Tongue (tissue), 2 donors: ENCODE results near the gene HMGA1. TPM values are rescaled to one million over a fixed set of nuclear protein-coding genes. Genes with fewer than 3 reads are reported as not detected.

Experiments
- DNase-seq: peaks from one replicate; pipeline ENCODE4 v3.0.0-alpha.2; 2015
- total RNA-seq: library from RNA; depleted of rRNA; stranded (reverse); fragments of >200 nt; gene quantifications from one replicate; pipeline ENCODE4 v1.2.3, GENCODE V29; 2014

The HMGA1 gene
- total RNA-seq, 1 donor from 2014 or later, result 30.4 TPM

- peak; percentile 94 for DNase-seq
Measured at GRCh38 chr6:34223956-34224940, 12.4 kb upstream of the HMGA1 start.

GRCh38 chr6:34225551-34225950 lies 11.1 kb upstream of the HMGA1 start:
- DNase-seq, result no peak

DNA sequence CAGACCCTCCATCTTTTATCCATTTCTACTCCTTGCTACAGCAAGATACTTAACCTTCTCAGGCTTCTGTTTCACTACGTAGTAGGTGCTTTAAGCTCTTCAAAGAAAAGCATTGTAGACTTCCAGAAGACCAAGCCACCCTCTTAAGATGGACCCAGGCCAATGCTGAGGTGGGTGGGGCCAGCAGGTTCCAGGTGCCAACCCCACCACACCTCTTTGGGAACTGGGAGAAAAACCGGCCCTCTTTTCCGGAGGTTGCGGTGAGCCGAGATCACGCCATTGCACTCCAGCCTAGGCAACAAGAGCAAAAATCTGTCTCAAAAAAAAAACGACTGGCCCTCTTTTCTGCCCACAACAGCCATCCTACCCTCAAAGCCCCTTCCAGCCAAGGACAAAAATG lies 10.6 kb upstream of the HMGA1 start:
- no peak for DNase-seq

- DNase-seq, result no peak
Measured at GRCh38 chr6:34226731-34227586, 9.7 kb upstream of the HMGA1 start.

- no peak for DNase-seq
Measured at GRCh38 chr6:34227761-34228421, 8.8 kb upstream of the HMGA1 start.

GRCh38 chr6:34229877-34230276 lies 6.8 kb upstream of the HMGA1 start:
- DNase-seq, result no peak

GRCh38 chr6:34230653-34231371 lies 5.9 kb upstream of the HMGA1 start:
- DNase-seq, result no peak

DNA sequence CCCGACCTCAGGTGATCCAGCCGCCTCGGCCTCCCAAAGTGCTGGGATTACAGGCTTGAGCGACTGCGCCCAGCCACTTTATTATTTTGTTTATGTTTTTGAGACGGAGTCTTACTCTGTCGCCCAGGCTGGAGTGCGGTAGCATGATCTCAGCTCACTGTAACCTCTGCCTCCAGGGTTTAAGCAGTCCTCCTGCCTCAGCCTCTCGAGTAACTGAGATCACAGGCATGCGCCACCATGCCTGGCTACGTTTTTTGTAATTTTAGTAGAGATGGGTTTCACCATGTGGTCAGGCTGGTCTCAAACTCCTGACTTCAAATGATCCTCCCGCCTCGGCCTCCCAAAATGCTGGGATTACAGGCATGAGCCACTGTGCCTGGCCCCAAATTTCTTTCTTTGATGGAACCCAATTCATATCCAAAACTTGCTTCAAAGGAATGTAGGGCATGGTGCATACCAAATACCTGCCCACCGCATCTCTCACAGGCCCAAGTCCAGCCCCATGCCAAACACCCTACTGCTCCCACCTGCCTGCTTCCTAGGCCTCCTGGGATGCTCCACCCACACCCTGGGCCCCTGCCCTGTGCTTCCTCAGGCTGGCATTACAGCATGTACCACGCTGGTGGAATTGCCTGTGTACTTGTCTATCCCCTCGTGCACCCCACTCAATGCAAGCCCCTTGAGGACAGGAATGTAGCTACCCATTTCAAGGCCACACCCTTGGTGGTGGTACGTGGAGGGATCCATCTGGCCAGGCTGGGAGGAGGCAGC lies 4.9 kb upstream of the HMGA1 start:
- DNase-seq, result no peak

DNA sequence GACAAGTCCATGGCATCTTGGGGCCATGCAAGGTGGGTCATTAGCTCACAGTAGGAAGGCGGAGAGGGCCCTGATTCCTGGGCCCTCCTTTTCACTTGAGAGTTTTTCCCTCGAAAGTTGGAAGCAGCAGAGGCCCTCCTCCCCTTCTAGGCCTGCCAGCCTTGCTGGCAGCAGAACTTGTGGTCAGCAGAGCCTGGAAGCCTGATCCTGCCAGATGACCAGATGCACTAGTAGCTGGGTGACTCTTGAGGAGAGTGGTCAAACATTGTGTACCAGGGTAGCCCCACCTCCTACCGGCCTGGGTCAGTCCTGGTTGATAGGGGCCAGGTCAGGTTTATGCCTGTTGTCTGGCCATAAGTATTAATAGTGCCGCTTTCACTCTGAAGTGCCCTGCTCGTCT lies 3.8 kb upstream of the HMGA1 start:
- DNase-seq, result no peak

GRCh38 chr6:34233867-34234266 lies 2.8 kb upstream of the HMGA1 start:
- DNase-seq, result no peak

GRCh38 chr6:34234667-34235306 lies 1.9 kb upstream of the HMGA1 start:
- peak; percentile 9 for DNase-seq

DNA sequence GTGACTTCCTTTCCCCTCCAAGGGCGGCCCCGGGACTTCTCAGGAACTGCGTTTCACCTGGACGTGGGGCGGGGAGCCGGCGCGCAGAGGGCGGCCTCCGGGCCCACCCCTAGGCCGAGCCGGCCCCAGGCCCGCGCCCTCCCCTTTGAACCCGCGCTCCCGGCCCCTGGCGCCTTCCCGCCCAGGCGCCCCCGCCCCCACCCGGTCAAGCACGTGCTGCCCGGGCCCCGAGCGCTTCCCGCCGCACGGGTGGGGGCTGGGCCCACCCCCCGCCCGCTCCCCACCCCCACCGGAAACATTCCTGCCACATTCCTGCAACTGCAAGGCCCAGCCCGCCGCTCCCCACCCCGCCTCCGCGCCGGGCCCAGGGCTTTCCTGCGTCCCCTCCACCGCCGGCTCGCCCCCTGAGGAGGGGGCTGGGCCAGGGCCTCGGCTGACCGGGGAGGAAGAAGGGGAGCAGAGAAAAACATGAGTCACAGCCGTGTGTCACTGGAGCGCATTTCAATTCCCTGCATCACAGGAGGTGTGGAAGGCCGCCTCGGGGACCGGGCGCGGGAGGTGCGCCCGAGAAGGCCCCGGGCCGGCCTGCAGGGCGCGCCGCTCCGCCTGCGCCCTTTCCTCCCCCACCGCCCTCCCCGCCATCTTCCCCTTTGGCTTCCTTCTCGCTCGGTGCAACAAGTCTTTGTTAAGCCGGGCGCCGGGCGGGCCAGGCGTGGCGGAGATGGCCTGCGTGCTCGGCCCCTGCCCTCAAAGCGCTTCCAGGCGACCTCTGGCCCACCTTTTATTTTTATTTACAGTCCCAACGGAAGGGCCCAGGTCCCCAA lies 1.2 kb upstream of the HMGA1 start:
- peak; percentile 52 for DNase-seq

DNA sequence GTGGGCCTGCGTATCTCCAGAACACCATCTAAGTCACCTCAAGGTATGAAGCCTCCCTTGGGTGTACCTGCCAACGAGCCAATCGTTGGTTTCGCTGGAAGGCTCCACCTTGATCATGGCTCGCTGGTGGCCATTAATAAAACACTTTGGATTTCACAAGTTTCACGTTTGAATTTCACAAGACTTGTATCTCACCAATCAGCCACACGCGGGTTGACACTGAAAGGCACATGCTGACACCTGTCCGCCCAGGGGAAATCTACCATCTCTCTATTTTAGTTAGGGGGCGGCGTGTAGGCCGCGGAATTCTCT lies 586 bp upstream of the HMGA1 start:
- peak; percentile 45 for DNase-seq

- peak; percentile 38 for DNase-seq
Measured at GRCh38 chr6:34237316-34237721, 646 bp downstream of the HMGA1 start.

DNA sequence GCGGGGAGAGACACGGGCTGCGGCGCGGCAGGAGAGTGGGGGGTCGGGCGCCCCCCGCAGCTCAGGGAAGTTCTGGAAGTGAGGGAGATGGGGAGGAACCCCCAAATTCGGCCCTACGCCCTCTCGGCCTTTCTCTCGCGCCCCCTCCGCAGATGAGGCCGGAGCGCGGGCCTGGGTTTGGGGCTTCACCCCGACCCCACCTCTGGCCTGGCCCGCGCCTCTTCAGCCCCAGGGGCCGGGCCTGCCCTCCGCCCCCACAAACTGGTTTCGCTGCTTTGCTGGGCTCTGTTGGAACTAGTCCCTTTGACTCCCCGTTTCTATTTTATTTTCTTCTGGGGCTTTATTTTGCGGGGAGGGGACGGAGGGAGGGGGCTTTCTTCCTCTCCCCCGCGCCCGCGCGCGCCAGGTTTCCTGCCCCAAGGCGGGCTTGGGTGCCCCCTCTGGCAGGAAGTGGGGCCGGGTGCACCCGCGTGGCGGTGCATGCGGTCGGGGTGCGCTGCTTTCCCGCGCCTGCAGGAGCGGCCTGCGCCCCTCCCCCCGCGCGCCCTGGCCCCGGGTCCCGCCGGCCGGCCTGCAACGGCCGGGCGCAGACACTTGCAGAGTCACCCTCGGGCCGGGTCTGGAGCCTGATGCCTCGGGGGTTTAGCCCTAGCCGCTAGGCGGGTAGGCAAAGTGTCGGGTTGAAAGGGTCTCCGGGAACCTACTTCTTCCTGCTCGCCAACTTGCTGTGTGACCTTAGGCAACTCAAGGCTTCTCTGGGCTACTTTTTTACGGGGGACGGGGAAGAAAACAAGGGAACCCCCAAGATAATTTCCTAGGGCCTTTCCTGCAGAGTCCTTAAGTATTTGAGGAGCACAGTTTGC lies 1.3 kb downstream of the HMGA1 start:
- peak; percentile 53 for DNase-seq

- peak; percentile 29 for DNase-seq
Measured at GRCh38 chr6:34238585-34239499, 2.2 kb downstream of the HMGA1 start.

DNA sequence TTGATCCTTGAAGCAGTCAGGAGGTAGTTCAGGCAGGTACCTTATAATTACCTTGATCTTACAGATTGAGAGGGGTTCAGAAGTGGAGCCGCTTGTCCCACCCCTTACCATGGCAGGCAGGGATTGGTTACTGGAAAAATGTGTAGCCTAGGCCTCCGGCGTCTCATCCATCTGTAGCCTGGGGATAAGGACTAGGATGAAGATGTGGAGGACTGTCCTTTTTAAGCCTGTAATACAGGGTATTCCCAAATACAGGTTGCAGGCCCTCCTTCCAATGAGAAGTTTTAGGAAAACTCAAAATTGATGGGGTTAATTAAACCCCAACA lies 2.8 kb downstream of the HMGA1 start:
- no peak for DNase-seq

DNA sequence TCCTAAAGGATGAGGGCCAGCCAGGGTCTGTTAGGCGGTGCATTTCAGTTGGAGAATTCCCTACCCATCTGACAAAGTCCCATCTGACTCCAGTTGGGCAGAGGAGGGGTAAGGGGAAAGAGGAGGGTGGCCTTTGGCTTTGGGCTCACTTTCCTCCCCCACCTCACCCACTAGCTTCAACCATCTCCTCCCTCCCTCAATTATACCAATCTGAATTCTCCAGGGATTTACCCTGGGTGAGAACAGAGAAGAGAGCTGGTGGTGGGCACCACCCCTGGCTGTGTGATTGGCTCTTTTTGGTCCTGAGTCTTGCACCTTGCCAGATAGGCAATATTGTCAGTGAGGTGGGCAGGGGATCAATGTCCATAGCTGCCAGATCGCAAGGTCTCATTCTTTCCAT lies 3.2 kb downstream of the HMGA1 start:
- no peak for DNase-seq
